Measurements from ENCODE around the gene C18orf63. TPM values are rescaled to one million over a fixed set of nuclear protein-coding genes. Genes with fewer than 3 reads are reported as not detected.

Gene C18orf63
- total RNA-seq, 1 experiment from 2014 or later, result not detected

- TF ChIP-seq AFF4 (CRISPR knock-in tag; IDR thresholded peaks at IDR 0.05; ENCODE audit: borderline replicate concordance), result no peak
Observed at GRCh38 chr18:74367905-74368304, 52.3 kb downstream of the C18orf63 start (continued).

- Mint-ChIP-seq H3K27ac (no peak overlapping the region), H3K27me3 (ENCODE audit: low read depth) (no peaks in the 10 kb centered on the region)
Observed at GRCh38 chr18:74368901-74369705, 53.5 kb downstream of the C18orf63 start.

GRCh38 chr18:74370115-74370514 lies 54.5 kb downstream of the C18orf63 start:
- Mint-ChIP-seq H3K9me3 (peaks cover 4% of the 10 kb centered on the region; the same call in 1 of the 2 replicates), H3K4me1 (no peaks in the 10 kb centered on the region), H3K27ac (no peak overlapping the region), H3K36me3 (no peaks in the 10 kb centered on the region), H3K27me3 (ENCODE audit: low read depth) (no peaks in the 10 kb centered on the region), H3K4me3 (no peak overlapping the region)
- ChIA-PET CTCF (no interaction called here), POLR2A (no interaction called here)
- DNase-seq (ENCODE audit: low spot score), result no peak
- ATAC-seq, result no peak
- TF ChIP-seq ETV6 (CRISPR knock-in tag; IDR thresholded peaks at IDR 0.05) (no peak), GRHL2 (CRISPR knock-in tag; IDR thresholded peaks at IDR 0.05; ENCODE audit: insufficient replicate concordance, severe bottlenecking) (no peak), NFATC4 (CRISPR knock-in tag; IDR thresholded peaks at IDR 0.05) (no peak), PRDM15 (CRISPR knock-in tag; IDR thresholded peaks at IDR 0.05) (no peak), ZNF423 (CRISPR knock-in tag; IDR thresholded peaks at IDR 0.05) (no peak), OVOL2 (CRISPR knock-in tag; IDR thresholded peaks at IDR 0.05; ENCODE audit: borderline replicate concordance) (no peak), ZBTB43 (CRISPR knock-in tag; IDR thresholded peaks at IDR 0.05) (no peak), ERG (CRISPR knock-in tag; IDR thresholded peaks at IDR 0.05) (no peak), FOXP4 (CRISPR knock-in tag; IDR thresholded peaks at IDR 0.05) (no peak), TCF7 (CRISPR knock-in tag; IDR thresholded peaks at IDR 0.05; ENCODE audit: low read depth) (no peak), SOX15 (CRISPR knock-in tag; IDR thresholded peaks at IDR 0.05) (no peak), TP53 (CRISPR knock-in tag; IDR thresholded peaks at IDR 0.05) (no peak), NFE2L1 (CRISPR knock-in tag; IDR thresholded peaks at IDR 0.05) (no peak), GTF2I (CRISPR knock-in tag; conservative IDR thresholded peaks at IDR 0.05) (no peak)

More at GRCh38 chr18:74368901-74369705, 53.5 kb downstream of the C18orf63 start:
- H3K9me3 Mint-ChIP-seq, result peaks cover 4% of the 10 kb centered on the region; the same call in 1 of the 2 replicates
- no peak overlapping the region for H3K4me3 Mint-ChIP-seq
- no peak for TF ChIP-seq ZNF423 (CRISPR knock-in tag; IDR thresholded peaks at IDR 0.05)
- no peak for TF ChIP-seq ERG (CRISPR knock-in tag; IDR thresholded peaks at IDR 0.05)
- POLR2A ChIA-PET, result no interaction called here
- no peaks in the 10 kb centered on the region for H3K36me3 Mint-ChIP-seq
- H3K4me1 Mint-ChIP-seq, result no peaks in the 10 kb centered on the region
- CTCF ChIA-PET, result no interaction called here
- peak; percentile 34; the same call in 1 of the 2 replicates for ATAC-seq
- DNase-seq (ENCODE audit: low spot score), result no peak
